Keratinocyte (primary cell): Measurements from ENCODE around the gene ARRDC1.

Experiments used
- EZH2 ChIP-seq: IDR thresholded peaks from one replicate; pipeline ENCODE4 v1.6.1; 2012; ENCODE audit warnings: inconsistent platforms, mild to moderate bottlenecking, low read length, moderate library complexity
- TF ChIP-seq, protein P1 (sequence below), 3 experiments: IDR thresholded peaks in 1 of 3; conservative IDR thresholded peaks in 1 of 3; optimal IDR thresholded peaks in 1 of 3; 2 replicates in 2 of 3; 3 replicates in 1 of 3; pipeline versions ENCODE3 to v1.5.1; 2011; ENCODE audit warnings: low read length in 3 of 3, mild to moderate bottlenecking in 3 of 3, moderate library complexity in 2 of 3, control low read depth in 1 of 3, inconsistent platforms in 1 of 3; ENCODE audit not compliant: insufficient read depth in 2 of 3; ENCODE audit errors: extremely low read depth in 1 of 3

DNA sequence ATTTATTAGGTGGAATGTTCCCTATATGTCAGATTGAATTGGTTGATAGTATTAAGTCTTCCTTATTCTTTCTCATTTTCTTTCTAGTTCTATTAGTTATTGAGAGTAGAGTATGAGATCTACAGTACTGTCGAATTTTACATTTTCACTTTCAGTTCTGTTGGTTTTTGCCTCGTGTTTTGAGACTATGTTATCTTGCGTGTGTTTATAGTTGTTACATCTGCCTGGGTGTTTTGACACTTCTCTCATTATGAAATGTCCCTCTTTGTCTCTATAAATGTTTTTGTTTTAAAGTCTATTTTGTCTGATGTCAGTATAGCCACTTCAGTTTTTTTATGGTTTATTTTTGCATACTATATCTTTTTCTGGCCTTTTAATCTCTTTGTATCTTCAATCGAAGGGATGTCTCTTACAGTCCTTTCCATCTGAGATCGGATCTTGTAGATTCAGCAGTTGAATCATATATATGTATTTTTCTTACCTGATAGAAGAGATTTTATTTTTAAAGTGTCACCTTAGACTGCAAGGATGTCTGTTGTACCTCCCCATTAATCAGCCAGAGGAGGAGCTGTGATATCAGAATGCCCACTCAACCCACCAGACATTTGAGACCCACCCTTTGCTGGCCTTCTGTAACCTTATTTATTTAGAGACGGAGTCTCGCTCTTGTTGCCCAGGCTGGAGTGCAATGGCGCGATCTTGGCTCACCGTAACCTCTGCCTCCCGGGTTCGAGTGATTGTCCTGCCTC is 34.0 kb downstream of the ARRDC1 start:
- TF ChIP-seq, protein P1, sequence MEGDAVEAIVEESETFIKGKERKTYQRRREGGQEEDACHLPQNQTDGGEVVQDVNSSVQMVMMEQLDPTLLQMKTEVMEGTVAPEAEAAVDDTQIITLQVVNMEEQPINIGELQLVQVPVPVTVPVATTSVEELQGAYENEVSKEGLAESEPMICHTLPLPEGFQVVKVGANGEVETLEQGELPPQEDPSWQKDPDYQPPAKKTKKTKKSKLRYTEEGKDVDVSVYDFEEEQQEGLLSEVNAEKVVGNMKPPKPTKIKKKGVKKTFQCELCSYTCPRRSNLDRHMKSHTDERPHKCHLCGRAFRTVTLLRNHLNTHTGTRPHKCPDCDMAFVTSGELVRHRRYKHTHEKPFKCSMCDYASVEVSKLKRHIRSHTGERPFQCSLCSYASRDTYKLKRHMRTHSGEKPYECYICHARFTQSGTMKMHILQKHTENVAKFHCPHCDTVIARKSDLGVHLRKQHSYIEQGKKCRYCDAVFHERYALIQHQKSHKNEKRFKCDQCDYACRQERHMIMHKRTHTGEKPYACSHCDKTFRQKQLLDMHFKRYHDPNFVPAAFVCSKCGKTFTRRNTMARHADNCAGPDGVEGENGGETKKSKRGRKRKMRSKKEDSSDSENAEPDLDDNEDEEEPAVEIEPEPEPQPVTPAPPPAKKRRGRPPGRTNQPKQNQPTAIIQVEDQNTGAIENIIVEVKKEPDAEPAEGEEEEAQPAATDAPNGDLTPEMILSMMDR (optimal IDR thresholded peaks at IDR 0.05 in 1 of 3, IDR thresholded peaks at IDR 0.05 in 1 of 3, conservative IDR thresholded peaks at IDR 0.05 in 1 of 3; ENCODE audit: extremely low read depth in 1 of 3, insufficient read depth in 2 of 3, low read length in 3 of 3): no peak
- TF ChIP-seq EZH2: no peak
